Stimulated activated CD8-positive, alpha-beta memory T cell treated with anti-CD3 and anti-CD28 coated beads, Interleukin-15, amount 100 ng/mL, for 48 hours (primary cell): ENCODE data around the gene THADA.
"Not testable (repeated sequence)": the region's sequence is repeated elsewhere in the genome, so short reads cannot be mapped to it uniquely, and the experiment has no call there.

Source experiments
- DNase-seq, 2 donors: peaks; one replicate each; pipeline ENCODE4 v3.0.0-alpha.2; 2020; ENCODE audit warnings: low read depth in 2 of 2

Gene THADA

GRCh38 chr2:43189861-43190260 is 406.0 kb downstream of the THADA start:
- DNase-seq, result not testable (repeated sequence)

- no peak for DNase-seq
Measured at GRCh38 chr2:43188561-43189386, 407.1 kb downstream of the THADA start.

- DNase-seq, result no peak
Measured at GRCh38 chr2:43186679-43187374, 409.0 kb downstream of the THADA start.

GRCh38 chr2:43186321-43186678 is 409.5 kb downstream of the THADA start:
- DNase-seq, result no peak

- DNase-seq, result no peak
Measured at GRCh38 chr2:43185146-43185545, 410.7 kb downstream of the THADA start.

- peak; percentile 27 to 52 for DNase-seq
Measured at GRCh38 chr2:43184339-43184895, 411.4 kb downstream of the THADA start.

GRCh38 chr2:43183743-43184142 is 412.1 kb downstream of the THADA start:
- DNase-seq, result no peak

GRCh38 chr2:43180897-43181296 is 414.9 kb downstream of the THADA start:
- no peak for DNase-seq
